Measurements from ENCODE around the gene CELF4. TPM values are rescaled to one million over a fixed set of nuclear protein-coding genes. Genes with fewer than 3 reads are reported as not detected.

The CELF4 gene
- total and polyA plus RNA-seq, 10 of the 15 experiments (the other 5 are each of a cell fraction or from before 2014, with no cell fraction given), result 0.03 to 0.32 TPM; not detected in 8

DNA sequence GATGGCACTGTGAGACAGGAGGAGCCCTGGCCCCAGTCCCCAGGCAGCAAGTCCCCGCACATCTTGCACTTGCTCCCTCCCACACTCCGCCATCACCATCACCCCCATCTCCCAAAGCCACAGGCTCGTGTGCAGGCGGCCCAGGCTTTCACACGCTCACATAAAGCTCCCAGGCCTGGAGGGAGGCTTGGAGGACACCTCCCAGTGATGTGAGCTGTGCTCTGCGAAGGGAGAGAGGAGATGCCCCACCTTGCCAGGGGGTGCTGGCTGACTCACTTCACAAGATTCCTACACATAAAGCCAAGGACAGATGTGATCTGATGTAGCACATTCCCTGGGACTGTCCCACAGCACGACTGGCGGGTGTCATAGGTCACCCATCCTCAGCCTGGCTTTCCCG, 28.9 kb downstream of the CELF4 start:
- H3K79me2 ChIP-seq (ENCODE audit: control insufficient read depth, insufficient read depth, low read length), result no peaks in the 10 kb centered on the region
- H3K9me3 ChIP-seq (replicated peaks; ENCODE audit: control insufficient read depth, insufficient read depth, low read length), result no peaks in the 10 kb centered on the region
- H3K4me3 ChIP-seq, result no peak overlapping the region
- BruUV-seq (replicated peaks), result no TSS peak
- no peak overlapping the region for H2AFZ ChIP-seq (ENCODE audit: control insufficient read depth, low read depth, low read length)
- peaks cover 4 to 6% of the 10 kb centered on the region in 2 experiments for H3K27me3 ChIP-seq (replicated peaks in 1 of 2; ENCODE audit: control insufficient read depth in 2 of 2, insufficient read depth in 2 of 2, low read length in 1 of 2)
- WGBS (ENCODE audit: insufficient coverage, insufficient replicate concordance, low lambda C conversion rate, missing lambda C conversion rate), result 7% methylated on average over 9 of the region's 9 CpGs
- ChIA-PET CTCF (interaction anchor here (1.3 kb wide), 1 partner anchor 94 kb away, joined by 3 read pairs; no protein-coding TSS in a partner anchor), RAD21 (ENCODE audit: unreplicated experiment) (no interaction called here), SMC1A (ENCODE audit: uncharacterized antibody, unreplicated experiment) (no interaction called here), POLR2A (no interaction called here)
- no peak overlapping the region for H3K9ac ChIP-seq (ENCODE audit: control insufficient read depth, insufficient read depth, low read length)
- FAIRE-seq (no peak), DNase-seq (ENCODE audit: low read depth, low spot score) (no peak), ATAC-seq (no peak)
- no peaks in the 10 kb centered on the region for H4K20me1 ChIP-seq (ENCODE audit: control insufficient read depth, insufficient read depth)
- intact Hi-C loops (cut with micrococcal nuclease; ENCODE audit: unreplicated experiment) (loop anchor here (1.0 kb wide), 1 partner anchor 92 kb away; no protein-coding TSS in a partner anchor), in situ Hi-C loops (cut with MboI) (loop anchor here (25.0 kb wide), 1 partner anchor 599 kb away; no protein-coding TSS in a partner anchor)
- H3K4me1 ChIP-seq (ENCODE audit: control insufficient read depth, insufficient read depth, low read length), result no peaks in the 10 kb centered on the region; the same call in 1 of the 2 replicates
- no peak for TF ChIP-seq ASH2L (IDR thresholded peaks at IDR 0.05; ENCODE audit: borderline replicate concordance, low read depth)
- TF ChIP-seq, protein P1, sequence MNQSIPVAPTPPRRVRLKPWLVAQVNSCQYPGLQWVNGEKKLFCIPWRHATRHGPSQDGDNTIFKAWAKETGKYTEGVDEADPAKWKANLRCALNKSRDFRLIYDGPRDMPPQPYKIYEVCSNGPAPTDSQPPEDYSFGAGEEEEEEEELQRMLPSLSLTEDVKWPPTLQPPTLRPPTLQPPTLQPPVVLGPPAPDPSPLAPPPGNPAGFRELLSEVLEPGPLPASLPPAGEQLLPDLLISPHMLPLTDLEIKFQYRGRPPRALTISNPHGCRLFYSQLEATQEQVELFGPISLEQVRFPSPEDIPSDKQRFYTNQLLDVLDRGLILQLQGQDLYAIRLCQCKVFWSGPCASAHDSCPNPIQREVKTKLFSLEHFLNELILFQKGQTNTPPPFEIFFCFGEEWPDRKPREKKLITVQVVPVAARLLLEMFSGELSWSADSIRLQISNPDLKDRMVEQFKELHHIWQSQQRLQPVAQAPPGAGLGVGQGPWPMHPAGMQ (IDR thresholded peaks at IDR 0.05; ENCODE audit: borderline replicate concordance), result no peak
- no peak overlapping the region for H3K27ac ChIP-seq (ENCODE audit: control insufficient read depth, insufficient read depth)
- no peaks in the 10 kb centered on the region for H3K36me3 ChIP-seq (ENCODE audit: control insufficient read depth in 2 of 2, insufficient read depth in 2 of 2, low read length in 1 of 2)
- no peak overlapping the region for H3K4me2 ChIP-seq (ENCODE audit: control insufficient read depth, insufficient read depth)

DNA sequence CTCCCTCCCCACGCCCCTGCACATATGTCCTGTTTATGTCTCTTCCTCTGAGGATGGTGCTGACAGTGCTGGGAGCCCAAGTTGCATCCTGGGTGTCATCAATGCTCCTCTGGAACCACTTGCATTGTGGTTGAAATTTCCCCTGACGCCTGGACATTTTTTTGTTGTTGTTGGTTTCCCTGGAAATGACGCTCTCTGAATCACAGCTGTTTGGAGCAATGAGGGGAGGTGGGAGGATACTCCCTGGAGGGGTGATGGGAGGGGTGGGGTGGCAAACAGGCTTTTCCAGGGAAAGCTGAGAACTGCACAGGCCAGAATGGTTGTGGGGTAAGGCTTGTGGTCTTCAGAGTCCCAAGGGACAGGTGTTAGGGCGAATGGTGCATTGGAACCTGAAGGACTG, 29.6 kb downstream of the CELF4 start:
- Histone ChIP-seq H3K9ac (ENCODE audit: control insufficient read depth, insufficient read depth, low read length) (no peak overlapping the region), H3K4me1 (ENCODE audit: control insufficient read depth, insufficient read depth, low read length) (no peaks in the 10 kb centered on the region; the same call in 1 of the 2 replicates), H3K36me3 (ENCODE audit: control insufficient read depth in 2 of 2, insufficient read depth in 2 of 2, low read length in 1 of 2) (no peaks in the 10 kb centered on the region), H3K79me2 (ENCODE audit: control insufficient read depth, insufficient read depth, low read length) (no peaks in the 10 kb centered on the region), H3K27ac (ENCODE audit: control insufficient read depth, insufficient read depth) (no peak overlapping the region), H4K20me1 (ENCODE audit: control insufficient read depth, insufficient read depth) (no peaks in the 10 kb centered on the region), H3K27me3 (replicated peaks in 1 of 2; ENCODE audit: control insufficient read depth in 2 of 2, insufficient read depth in 2 of 2, low read length in 1 of 2) (peaks cover 4 to 6% of the 10 kb centered on the region in 2 experiments), H3K4me2 (ENCODE audit: control insufficient read depth, insufficient read depth) (no peak overlapping the region), H3K9me3 (replicated peaks; ENCODE audit: control insufficient read depth, insufficient read depth, low read length) (no peaks in the 10 kb centered on the region), H2AFZ (ENCODE audit: control insufficient read depth, low read depth, low read length) (no peak overlapping the region), H3K4me3 (no peak overlapping the region)
- ChIA-PET SMC1A (ENCODE audit: uncharacterized antibody, unreplicated experiment) (no interaction called here), RAD21 (ENCODE audit: unreplicated experiment) (no interaction called here), CTCF (no interaction called here), POLR2A (no interaction called here)
- ATAC-seq (no peak), FAIRE-seq (no peak), DNase-seq (ENCODE audit: low read depth, low spot score) (no peak)
- in situ Hi-C loops (cut with MboI) (loop anchor here (25.0 kb wide), 1 partner anchor 599 kb away; no protein-coding TSS in a partner anchor), intact Hi-C loops (cut with micrococcal nuclease; ENCODE audit: unreplicated experiment) (no loop called here)
- BruUV-seq (replicated peaks), result no TSS peak
- 8% methylated on average over 4 of the region's 4 CpGs for WGBS (ENCODE audit: insufficient coverage, insufficient replicate concordance, low lambda C conversion rate, missing lambda C conversion rate)
- TF ChIP-seq, protein P2, sequence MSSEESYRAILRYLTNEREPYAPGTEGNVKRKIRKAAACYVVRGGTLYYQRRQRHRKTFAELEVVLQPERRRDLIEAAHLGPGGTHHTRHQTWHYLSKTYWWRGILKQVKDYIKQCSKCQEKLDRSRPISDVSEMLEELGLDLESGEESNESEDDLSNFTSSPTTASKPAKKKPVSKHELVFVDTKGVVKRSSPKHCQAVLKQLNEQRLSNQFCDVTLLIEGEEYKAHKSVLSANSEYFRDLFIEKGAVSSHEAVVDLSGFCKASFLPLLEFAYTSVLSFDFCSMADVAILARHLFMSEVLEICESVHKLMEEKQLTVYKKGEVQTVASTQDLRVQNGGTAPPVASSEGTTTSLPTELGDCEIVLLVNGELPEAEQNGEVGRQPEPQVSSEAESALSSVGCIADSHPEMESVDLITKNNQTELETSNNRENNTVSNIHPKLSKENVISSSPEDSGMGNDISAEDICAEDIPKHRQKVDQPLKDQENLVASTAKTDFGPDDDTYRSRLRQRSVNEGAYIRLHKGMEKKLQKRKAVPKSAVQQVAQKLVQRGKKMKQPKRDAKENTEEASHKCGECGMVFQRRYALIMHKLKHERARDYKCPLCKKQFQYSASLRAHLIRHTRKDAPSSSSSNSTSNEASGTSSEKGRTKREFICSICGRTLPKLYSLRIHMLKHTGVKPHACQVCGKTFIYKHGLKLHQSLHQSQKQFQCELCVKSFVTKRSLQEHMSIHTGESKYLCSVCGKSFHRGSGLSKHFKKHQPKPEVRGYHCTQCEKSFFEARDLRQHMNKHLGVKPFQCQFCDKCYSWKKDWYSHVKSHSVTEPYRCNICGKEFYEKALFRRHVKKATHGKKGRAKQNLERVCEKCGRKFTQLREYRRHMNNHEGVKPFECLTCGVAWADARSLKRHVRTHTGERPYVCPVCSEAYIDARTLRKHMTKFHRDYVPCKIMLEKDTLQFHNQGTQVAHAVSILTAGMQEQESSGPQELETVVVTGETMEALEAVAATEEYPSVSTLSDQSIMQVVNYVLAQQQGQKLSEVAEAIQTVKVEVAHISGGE (CRISPR knock-in tag; IDR thresholded peaks at IDR 0.05), result no peak
- TF ChIP-seq RAD51 (IDR thresholded peaks at IDR 0.05), result no peak
- no peak for TF ChIP-seq SMC3 (IDR thresholded peaks at IDR 0.05; ENCODE audit: borderline replicate concordance, low read length)
- TF ChIP-seq, protein P3, sequence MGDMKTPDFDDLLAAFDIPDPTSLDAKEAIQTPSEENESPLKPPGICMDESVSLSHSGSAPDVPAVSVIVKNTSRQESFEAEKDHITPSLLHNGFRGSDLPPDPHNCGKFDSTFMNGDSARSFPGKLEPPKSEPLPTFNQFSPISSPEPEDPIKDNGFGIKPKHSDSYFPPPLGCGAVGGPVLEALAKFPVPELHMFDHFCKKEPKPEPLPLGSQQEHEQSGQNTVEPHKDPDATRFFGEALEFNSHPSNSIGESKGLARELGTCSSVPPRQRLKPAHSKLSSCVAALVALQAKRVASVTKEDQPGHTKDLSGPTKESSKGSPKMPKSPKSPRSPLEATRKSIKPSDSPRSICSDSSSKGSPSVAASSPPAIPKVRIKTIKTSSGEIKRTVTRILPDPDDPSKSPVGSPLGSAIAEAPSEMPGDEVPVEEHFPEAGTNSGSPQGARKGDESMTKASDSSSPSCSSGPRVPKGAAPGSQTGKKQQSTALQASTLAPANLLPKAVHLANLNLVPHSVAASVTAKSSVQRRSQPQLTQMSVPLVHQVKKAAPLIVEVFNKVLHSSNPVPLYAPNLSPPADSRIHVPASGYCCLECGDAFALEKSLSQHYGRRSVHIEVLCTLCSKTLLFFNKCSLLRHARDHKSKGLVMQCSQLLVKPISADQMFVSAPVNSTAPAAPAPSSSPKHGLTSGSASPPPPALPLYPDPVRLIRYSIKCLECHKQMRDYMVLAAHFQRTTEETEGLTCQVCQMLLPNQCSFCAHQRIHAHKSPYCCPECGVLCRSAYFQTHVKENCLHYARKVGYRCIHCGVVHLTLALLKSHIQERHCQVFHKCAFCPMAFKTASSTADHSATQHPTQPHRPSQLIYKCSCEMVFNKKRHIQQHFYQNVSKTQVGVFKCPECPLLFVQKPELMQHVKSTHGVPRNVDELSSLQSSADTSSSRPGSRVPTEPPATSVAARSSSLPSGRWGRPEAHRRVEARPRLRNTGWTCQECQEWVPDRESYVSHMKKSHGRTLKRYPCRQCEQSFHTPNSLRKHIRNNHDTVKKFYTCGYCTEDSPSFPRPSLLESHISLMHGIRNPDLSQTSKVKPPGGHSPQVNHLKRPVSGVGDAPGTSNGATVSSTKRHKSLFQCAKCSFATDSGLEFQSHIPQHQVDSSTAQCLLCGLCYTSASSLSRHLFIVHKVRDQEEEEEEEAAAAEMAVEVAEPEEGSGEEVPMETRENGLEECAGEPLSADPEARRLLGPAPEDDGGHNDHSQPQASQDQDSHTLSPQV (IDR thresholded peaks at IDR 0.05), result no peak
- TF ChIP-seq BRCA1 (IDR thresholded peaks at IDR 0.05; ENCODE audit: low read depth, low read length), result no peak
- no peak for TF ChIP-seq BMI1 (IDR thresholded peaks at IDR 0.05; ENCODE audit: borderline replicate concordance)

Data from GM12878 (cell line).